ENCODE measurements around the gene PREX1. TPM values are rescaled to one million over a fixed set of nuclear protein-coding genes. Genes with fewer than 3 reads are reported as not detected.

The PREX1 gene
- total and polyA plus RNA-seq, 2 donors (not counting 3 experiments of a cell fraction or from before 2014, with no cell fraction given), result 51.3 to 72.9 TPM

DNA sequence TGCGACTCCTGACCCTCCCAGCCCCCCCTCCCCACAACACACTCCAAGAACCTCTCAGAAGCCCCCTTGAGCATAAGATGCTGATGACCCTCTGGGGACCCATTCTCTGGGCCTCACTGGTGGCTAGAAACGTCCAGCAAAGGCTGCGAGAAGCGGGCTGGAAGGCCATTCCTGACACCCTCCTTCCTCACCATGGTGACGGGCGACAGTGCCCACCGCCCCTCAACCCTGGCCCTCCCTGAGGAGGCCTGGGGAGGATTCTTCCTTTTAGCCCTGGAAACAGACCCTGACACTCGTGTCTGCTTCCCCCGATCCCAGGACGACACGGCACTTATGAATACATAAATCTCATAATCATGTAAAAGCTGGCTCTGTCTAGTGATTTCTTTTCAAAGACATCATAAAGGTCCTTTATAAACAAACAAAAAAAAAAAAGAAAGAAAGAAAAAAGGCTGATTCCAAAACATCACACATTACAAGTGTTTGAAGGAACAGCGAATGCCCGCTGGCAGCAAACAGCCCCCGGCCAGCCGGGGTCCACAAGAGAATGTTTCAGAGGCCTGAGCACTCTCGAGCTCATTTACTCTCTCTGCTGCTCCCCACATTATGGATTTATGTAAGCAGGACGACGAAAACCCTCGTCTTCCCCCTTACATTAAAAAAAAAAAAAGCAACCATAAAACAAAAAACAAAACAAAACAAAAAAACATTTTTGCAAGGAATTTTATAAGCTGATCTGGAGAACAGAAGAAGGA lies 40.7 kb downstream of the PREX1 start:
- Histone ChIP-seq H3K4me1 (ENCODE audit: control insufficient read depth, extremely low read depth, insufficient read depth, low read length) (peaks cover 18% of the 10 kb centered on the region), H3K36me3 (ENCODE audit: control insufficient read depth in 2 of 2, extremely low read depth in 1 of 2, insufficient read depth in 2 of 2, low read length in 2 of 2) (no peaks in the 10 kb centered on the region), H3K9me1 (replicated peaks; ENCODE audit: control insufficient read depth, extremely low read depth, insufficient read depth, low read length) (no peaks in the 10 kb centered on the region), H3K27me3 (ENCODE audit: control insufficient read depth in 2 of 2, insufficient read depth in 2 of 2, low read length in 2 of 2) (no peaks in the 10 kb centered on the region), H3K27ac (ENCODE audit: insufficient read depth, low read depth, low read length) (no peak overlapping the region), H3K4me2 (ENCODE audit: insufficient read depth, low read length) (no peak overlapping the region), H2AFZ (ENCODE audit: low read depth, low read length) (no peak overlapping the region), H3K4me3 (replicated peaks in 1 of 3; ENCODE audit: insufficient read depth in 1 of 3, low read depth in 1 of 3, low read length in 3 of 3) (no peak overlapping the region), H3K79me2 (ENCODE audit: control insufficient read depth, insufficient read depth, low read length) (peaks cover 98% of the 10 kb centered on the region), H3K9ac (replicated peaks; ENCODE audit: extremely low read depth, insufficient read depth, low read length) (no peak overlapping the region), H4K20me1 (replicated peaks; ENCODE audit: control insufficient read depth, extremely low read depth, insufficient read depth, low read length) (peaks cover 2% of the 10 kb centered on the region), H3K9me3 (replicated peaks; ENCODE audit: control insufficient read depth, insufficient read depth, low read length) (no peaks in the 10 kb centered on the region)
- ChIA-PET CTCF (interaction anchor here (0.9 to 2.0 kb wide), 3 partner anchors 8 to 130 kb away, joined by 3 to 6 read pairs (median 5); no protein-coding TSS in a partner anchor), POLR2A (interaction anchor here (0.6 kb wide), 1 partner anchor 14 kb away, joined by 3 read pairs; no protein-coding TSS in a partner anchor)
- TF ChIP-seq, protein P1, sequence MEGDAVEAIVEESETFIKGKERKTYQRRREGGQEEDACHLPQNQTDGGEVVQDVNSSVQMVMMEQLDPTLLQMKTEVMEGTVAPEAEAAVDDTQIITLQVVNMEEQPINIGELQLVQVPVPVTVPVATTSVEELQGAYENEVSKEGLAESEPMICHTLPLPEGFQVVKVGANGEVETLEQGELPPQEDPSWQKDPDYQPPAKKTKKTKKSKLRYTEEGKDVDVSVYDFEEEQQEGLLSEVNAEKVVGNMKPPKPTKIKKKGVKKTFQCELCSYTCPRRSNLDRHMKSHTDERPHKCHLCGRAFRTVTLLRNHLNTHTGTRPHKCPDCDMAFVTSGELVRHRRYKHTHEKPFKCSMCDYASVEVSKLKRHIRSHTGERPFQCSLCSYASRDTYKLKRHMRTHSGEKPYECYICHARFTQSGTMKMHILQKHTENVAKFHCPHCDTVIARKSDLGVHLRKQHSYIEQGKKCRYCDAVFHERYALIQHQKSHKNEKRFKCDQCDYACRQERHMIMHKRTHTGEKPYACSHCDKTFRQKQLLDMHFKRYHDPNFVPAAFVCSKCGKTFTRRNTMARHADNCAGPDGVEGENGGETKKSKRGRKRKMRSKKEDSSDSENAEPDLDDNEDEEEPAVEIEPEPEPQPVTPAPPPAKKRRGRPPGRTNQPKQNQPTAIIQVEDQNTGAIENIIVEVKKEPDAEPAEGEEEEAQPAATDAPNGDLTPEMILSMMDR (IDR thresholded peaks at IDR 0.05; ENCODE audit: extremely low read depth in 1 of 2, insufficient read depth in 1 of 2, low read depth in 1 of 2, low read length in 2 of 2), result no peak
- TF ChIP-seq, protein P2, sequence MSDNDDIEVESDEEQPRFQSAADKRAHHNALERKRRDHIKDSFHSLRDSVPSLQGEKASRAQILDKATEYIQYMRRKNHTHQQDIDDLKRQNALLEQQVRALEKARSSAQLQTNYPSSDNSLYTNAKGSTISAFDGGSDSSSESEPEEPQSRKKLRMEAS (IDR thresholded peaks at IDR 0.05; ENCODE audit: insufficient read depth, insufficient read length), result no peak
- TF ChIP-seq FOS (IDR thresholded peaks at IDR 0.05; ENCODE audit: borderline replicate concordance, insufficient read depth, low read length), result no peak
- no peak for TF ChIP-seq POLR2AphosphoS5 (IDR thresholded peaks at IDR 0.05; ENCODE audit: insufficient read depth, low read depth, low read length)
- BruUV-seq (replicated peaks), result no TSS peak
- DNase-seq (ENCODE audit: low read depth, low spot score) (no peak), FAIRE-seq (no peak)
- intact Hi-C loops (cut with micrococcal nuclease) (no loop called here), dilution Hi-C loops (cut with MboI; ENCODE audit: extremely low pct_ligation_motif_present, low sequenced_read_pairs) (no loop called here)
